ENCODE data around the gene ARID4B.

ARID4B gene

GRCh38 chr1:235229868-235230267, 98.1 kb downstream of the ARID4B start:
- Histone ChIP-seq H3K4me2 (ENCODE audit: insufficient read depth, low read length) (no peak overlapping the region), H3K27ac (ENCODE audit: low read length) (no peak overlapping the region), H3K9me3 (ENCODE audit: insufficient read depth, low read length, severe bottlenecking) (no peaks in the 10 kb centered on the region), H3K36me3 (ENCODE audit: insufficient read depth, low read length) (peaks cover 74% of the 10 kb centered on the region), H3K4me1 (ENCODE audit: insufficient read depth, low read length) (no peaks in the 10 kb centered on the region), H3K79me2 (ENCODE audit: insufficient read depth, low read length) (peaks cover 7% of the 10 kb centered on the region), H3K9ac (ENCODE audit: low read depth, low read length) (no peak overlapping the region), H4K20me1 (ENCODE audit: insufficient read depth, low read length) (no peaks in the 10 kb centered on the region), H3K27me3 (ENCODE audit: insufficient read depth, low read length, poor library complexity) (no peaks in the 10 kb centered on the region), H3K4me3 (ENCODE audit: low read depth in 1 of 2, low read length in 2 of 2) (no peak overlapping the region), H2AFZ (ENCODE audit: low read depth, low read length) (no peak overlapping the region)
- no peak for DNase-seq
- no peak for TF ChIP-seq CTCF (IDR thresholded peaks at IDR 0.05; ENCODE audit: borderline replicate concordance, extremely low read depth, low read length, poor library complexity, severe bottlenecking)
- no peak for TF ChIP-seq EZH2 (IDR thresholded peaks at IDR 0.05; ENCODE audit: borderline replicate concordance, low read depth, low read length, severe bottlenecking)
- ATAC-seq (ENCODE audit: insufficient read depth, low read depth): no peak

DNA sequence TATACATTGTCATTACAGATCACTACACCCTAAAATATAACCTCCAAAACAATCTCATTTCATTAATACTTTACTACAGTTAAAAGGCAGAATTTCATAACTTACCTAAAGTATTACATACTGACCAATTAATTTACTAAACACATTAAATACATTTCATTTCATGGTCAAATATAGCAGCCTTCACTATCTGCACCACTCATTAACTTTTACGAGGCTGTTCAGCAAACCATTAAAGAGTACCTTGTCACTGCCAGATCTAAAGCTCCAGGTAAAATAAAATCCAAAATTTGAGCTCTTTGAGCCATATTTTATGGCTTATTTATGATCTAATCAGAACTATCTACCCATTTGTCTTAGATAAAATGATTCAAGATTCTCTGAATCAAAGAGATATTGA, 100.6 kb downstream of the ARID4B start:
- no peaks in the 10 kb centered on the region for H3K27me3 ChIP-seq (ENCODE audit: insufficient read depth, low read length, poor library complexity)
- peaks cover 73% of the 10 kb centered on the region for H3K36me3 ChIP-seq (ENCODE audit: insufficient read depth, low read length)
- no peak overlapping the region for H3K4me3 ChIP-seq (ENCODE audit: low read depth in 1 of 2, low read length in 2 of 2)
- no peaks in the 10 kb centered on the region for H3K9me3 ChIP-seq (ENCODE audit: insufficient read depth, low read length, severe bottlenecking)
- H3K4me1 ChIP-seq (ENCODE audit: insufficient read depth, low read length): no peaks in the 10 kb centered on the region
- TF ChIP-seq CTCF (IDR thresholded peaks at IDR 0.05; ENCODE audit: borderline replicate concordance, extremely low read depth, low read length, poor library complexity, severe bottlenecking) (no peak), EZH2 (IDR thresholded peaks at IDR 0.05; ENCODE audit: borderline replicate concordance, low read depth, low read length, severe bottlenecking) (no peak)
- H3K27ac ChIP-seq (ENCODE audit: low read length): no peak overlapping the region
- H3K9ac ChIP-seq (ENCODE audit: low read depth, low read length): no peak overlapping the region
- no peak overlapping the region for H3K4me2 ChIP-seq (ENCODE audit: insufficient read depth, low read length)
- no peak for ATAC-seq (ENCODE audit: insufficient read depth, low read depth)
- peaks cover 7% of the 10 kb centered on the region for H3K79me2 ChIP-seq (ENCODE audit: insufficient read depth, low read length)
- no peak for DNase-seq
- H4K20me1 ChIP-seq (ENCODE audit: insufficient read depth, low read length): no peaks in the 10 kb centered on the region
- H2AFZ ChIP-seq (ENCODE audit: low read depth, low read length): no peak overlapping the region

DNA sequence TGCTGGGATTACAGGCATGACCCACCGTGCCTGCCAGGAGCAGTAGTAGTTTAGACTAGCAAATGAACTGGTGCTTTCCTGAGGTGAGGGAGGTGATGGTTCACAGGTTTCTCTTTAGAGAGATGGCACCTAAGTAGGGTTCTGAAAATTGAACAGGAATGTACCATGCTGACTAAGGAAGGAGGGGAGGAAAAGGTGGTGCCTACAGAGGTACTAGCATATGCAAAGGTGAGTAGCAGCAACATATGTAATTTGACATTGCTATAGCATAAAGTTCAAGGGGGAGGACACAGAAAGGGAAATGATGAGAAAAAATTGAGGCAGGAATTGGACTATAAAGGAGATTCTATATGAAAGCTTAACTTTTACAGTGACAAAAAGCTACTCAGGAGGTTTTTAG, 101.0 kb downstream of the ARID4B start:
- Histone ChIP-seq H3K4me2 (ENCODE audit: insufficient read depth, low read length) (no peak overlapping the region), H3K9me3 (ENCODE audit: insufficient read depth, low read length, severe bottlenecking) (no peaks in the 10 kb centered on the region), H3K36me3 (ENCODE audit: insufficient read depth, low read length) (peaks cover 77% of the 10 kb centered on the region), H3K4me3 (ENCODE audit: low read depth in 1 of 2, low read length in 2 of 2) (no peak overlapping the region), H4K20me1 (ENCODE audit: insufficient read depth, low read length) (no peaks in the 10 kb centered on the region), H3K79me2 (ENCODE audit: insufficient read depth, low read length) (peaks cover 7% of the 10 kb centered on the region), H3K27me3 (ENCODE audit: insufficient read depth, low read length, poor library complexity) (no peaks in the 10 kb centered on the region), H2AFZ (ENCODE audit: low read depth, low read length) (no peak overlapping the region), H3K9ac (ENCODE audit: low read depth, low read length) (no peak overlapping the region), H3K4me1 (ENCODE audit: insufficient read depth, low read length) (no peaks in the 10 kb centered on the region), H3K27ac (ENCODE audit: low read length) (no peak overlapping the region)
- TF ChIP-seq CTCF (IDR thresholded peaks at IDR 0.05; ENCODE audit: borderline replicate concordance, extremely low read depth, low read length, poor library complexity, severe bottlenecking) (no peak), EZH2 (IDR thresholded peaks at IDR 0.05; ENCODE audit: borderline replicate concordance, low read depth, low read length, severe bottlenecking) (no peak)
- ATAC-seq (ENCODE audit: insufficient read depth, low read depth) (no peak), DNase-seq (no peak)

GRCh38 chr1:235225299-235225698, 102.7 kb downstream of the ARID4B start:
- no peak overlapping the region for H3K4me3 ChIP-seq (ENCODE audit: low read depth in 1 of 2, low read length in 2 of 2)
- no peaks in the 10 kb centered on the region for H3K27me3 ChIP-seq (ENCODE audit: insufficient read depth, low read length, poor library complexity)
- peaks cover 7% of the 10 kb centered on the region for H3K79me2 ChIP-seq (ENCODE audit: insufficient read depth, low read length)
- no peaks in the 10 kb centered on the region for H3K4me1 ChIP-seq (ENCODE audit: insufficient read depth, low read length)
- no peaks in the 10 kb centered on the region for H4K20me1 ChIP-seq (ENCODE audit: insufficient read depth, low read length)
- no peak for ATAC-seq (ENCODE audit: insufficient read depth, low read depth)
- TF ChIP-seq EZH2 (IDR thresholded peaks at IDR 0.05; ENCODE audit: borderline replicate concordance, low read depth, low read length, severe bottlenecking): no peak
- no peak for TF ChIP-seq CTCF (IDR thresholded peaks at IDR 0.05; ENCODE audit: borderline replicate concordance, extremely low read depth, low read length, poor library complexity, severe bottlenecking)
- H3K4me2 ChIP-seq (ENCODE audit: insufficient read depth, low read length): no peak overlapping the region
- H3K27ac ChIP-seq (ENCODE audit: low read length): no peak overlapping the region
- no peak overlapping the region for H3K9ac ChIP-seq (ENCODE audit: low read depth, low read length)
- no peak for DNase-seq
- H3K36me3 ChIP-seq (ENCODE audit: insufficient read depth, low read length): peaks cover 81% of the 10 kb centered on the region
- no peaks in the 10 kb centered on the region for H3K9me3 ChIP-seq (ENCODE audit: insufficient read depth, low read length, severe bottlenecking)
- H2AFZ ChIP-seq (ENCODE audit: low read depth, low read length): no peak overlapping the region

All from DND-41 (cell line).